Coronary artery (tissue), 2 donors: Measurements from ENCODE around the gene MMP19.
A peak's percentile ranks its signal among the peaks of the same experiment; 100 is the strongest.
"Not testable (repeated sequence)": the region's sequence is repeated elsewhere in the genome, so short reads cannot be mapped to it uniquely, and the experiment has no call there.

Experiments
- DNase-seq: peaks from one replicate; pipeline ENCODE4 v3.0.0-alpha.2; 2017; ENCODE audit warnings: low spot score
- H3K27ac ChIP-seq, 2 donors: fragments of 200-600 bp; sonication (generic); one replicate each; pipeline ENCODE4 v1.5.1; 2016 to 2019
- H3K4me3 ChIP-seq: fragments of 200-600 bp; sonication (generic); 2 replicates; pipeline ENCODE4 v1.5.1; 2016; ENCODE audit warnings: mild to moderate bottlenecking, moderate library complexity
- TF ChIP-seq, protein P1 (sequence below): fragments of 200-600 bp; sonication (generic); IDR thresholded peaks from one replicate; pipeline ENCODE4 v1.5.1; 2019; ENCODE audit warnings: antibody characterized with exemption

Gene MMP19

DNA sequence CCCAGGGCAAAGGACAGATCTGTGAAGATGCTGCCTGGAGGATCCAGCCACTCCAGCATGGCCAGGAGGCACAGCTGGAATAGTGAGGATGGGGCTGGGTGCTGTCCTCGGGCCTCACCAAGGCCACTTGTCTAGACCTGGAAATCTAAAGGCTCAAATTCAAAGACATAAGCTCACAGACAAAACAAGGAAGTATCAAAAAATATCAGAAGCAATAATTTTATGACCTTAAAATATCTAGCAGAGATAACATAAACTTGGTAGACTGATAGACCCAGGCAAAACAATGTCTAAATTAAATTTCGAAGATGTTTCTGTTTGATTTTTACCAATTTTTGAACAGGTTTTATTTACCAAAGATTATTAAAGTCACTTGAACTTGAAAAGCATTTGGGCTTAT lies 22.6 kb upstream of the MMP19 start:
- TF ChIP-seq, protein P1, sequence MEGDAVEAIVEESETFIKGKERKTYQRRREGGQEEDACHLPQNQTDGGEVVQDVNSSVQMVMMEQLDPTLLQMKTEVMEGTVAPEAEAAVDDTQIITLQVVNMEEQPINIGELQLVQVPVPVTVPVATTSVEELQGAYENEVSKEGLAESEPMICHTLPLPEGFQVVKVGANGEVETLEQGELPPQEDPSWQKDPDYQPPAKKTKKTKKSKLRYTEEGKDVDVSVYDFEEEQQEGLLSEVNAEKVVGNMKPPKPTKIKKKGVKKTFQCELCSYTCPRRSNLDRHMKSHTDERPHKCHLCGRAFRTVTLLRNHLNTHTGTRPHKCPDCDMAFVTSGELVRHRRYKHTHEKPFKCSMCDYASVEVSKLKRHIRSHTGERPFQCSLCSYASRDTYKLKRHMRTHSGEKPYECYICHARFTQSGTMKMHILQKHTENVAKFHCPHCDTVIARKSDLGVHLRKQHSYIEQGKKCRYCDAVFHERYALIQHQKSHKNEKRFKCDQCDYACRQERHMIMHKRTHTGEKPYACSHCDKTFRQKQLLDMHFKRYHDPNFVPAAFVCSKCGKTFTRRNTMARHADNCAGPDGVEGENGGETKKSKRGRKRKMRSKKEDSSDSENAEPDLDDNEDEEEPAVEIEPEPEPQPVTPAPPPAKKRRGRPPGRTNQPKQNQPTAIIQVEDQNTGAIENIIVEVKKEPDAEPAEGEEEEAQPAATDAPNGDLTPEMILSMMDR = no peak

DNA sequence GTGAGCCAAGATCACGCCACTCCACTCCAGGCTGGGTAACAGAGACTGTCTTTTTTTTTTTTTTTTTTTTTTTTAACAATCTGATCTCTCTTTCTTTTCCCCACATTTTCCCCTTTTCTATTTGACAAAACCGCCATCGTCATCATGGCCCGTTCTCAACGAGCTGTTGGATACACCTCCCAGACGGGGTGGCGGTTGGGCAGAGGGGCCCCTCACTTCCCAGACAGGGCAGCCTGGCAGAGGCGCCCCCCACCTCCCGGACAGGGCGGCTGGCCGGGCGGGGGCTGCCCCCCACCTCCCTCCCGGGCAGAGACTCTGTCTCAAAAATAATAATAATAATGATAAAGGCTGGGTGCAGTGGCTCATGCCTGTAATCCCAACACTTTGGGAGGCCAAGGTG lies 20.2 kb upstream of the MMP19 start:
- not testable (repeated sequence) for H3K27ac ChIP-seq, DNase-seq, H3K4me3 ChIP-seq

More for the DNA sequence above, 22.6 kb upstream of the MMP19 start:
- no peak for DNase-seq
- no peak overlapping the region for H3K27ac ChIP-seq
- no peak overlapping the region for H3K4me3 ChIP-seq

DNA sequence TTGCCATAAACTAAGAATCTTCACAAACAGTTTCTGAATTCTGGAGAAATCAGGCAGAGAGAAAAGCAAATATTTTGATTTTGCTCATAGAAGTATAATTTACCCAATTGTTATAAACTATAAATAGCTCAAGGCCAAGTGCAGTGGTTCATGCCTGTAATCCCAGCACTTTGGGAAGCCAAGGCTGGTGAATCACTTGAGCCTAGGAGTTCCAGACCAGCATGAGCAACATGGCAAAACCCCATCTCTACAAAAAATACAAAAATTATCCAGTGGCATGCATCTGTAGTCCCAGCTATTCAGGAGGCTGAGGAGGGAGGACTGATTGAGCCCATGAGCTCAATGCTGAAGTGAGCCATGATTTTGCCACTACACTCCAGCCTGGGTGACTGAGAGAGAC lies 19.6 kb upstream of the MMP19 start:
- Histone ChIP-seq H3K4me3 (no peak overlapping the region), H3K27ac (no peak overlapping the region)
- TF ChIP-seq, protein P1 = no peak
- DNase-seq = no peak

DNA sequence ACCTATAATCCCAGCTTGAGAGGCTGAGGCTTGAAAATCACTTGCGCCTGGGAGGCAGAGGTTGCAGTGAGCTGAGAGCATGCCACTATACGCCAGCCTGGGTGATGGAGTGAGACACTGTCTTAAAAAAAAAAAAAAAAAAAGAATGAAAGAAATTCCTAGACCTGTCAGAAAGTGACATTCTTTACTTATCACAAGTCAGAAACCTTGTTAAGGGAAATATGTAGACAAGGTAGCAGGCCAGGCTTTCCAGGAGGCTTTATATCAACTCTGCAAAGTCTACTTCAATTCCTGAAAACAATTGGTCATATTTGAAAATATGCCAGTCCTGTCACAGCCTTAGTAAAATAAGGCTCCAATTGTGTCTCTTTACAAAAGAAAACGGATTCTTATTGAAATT lies 19.1 kb upstream of the MMP19 start:
- Histone ChIP-seq H3K4me3 (no peak overlapping the region), H3K27ac (no peak overlapping the region)
- TF ChIP-seq, protein P1 = no peak
- no peak for DNase-seq

DNA sequence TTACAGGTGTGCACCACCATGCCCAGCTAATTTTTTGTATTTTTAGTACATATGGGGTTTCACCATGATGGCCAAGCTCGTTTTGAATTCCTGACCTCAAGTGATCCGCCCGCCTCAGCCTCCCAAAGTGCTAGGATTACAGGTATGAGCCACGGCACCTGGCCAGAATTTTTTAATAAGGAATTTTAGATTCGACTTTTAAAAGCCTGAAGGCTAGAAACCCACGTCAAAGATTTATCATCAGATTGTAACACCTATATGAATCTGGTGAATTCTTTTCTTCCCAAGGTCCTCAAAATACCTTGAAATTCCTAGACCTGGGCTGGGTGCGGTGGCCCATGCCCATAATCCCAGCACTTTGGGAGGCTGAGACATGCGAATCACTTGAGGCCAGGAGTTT lies 18.7 kb upstream of the MMP19 start:
- no peak overlapping the region for H3K27ac ChIP-seq
- H3K4me3 ChIP-seq = no peak overlapping the region
- DNase-seq = no peak
- TF ChIP-seq, protein P1 = no peak

DNA sequence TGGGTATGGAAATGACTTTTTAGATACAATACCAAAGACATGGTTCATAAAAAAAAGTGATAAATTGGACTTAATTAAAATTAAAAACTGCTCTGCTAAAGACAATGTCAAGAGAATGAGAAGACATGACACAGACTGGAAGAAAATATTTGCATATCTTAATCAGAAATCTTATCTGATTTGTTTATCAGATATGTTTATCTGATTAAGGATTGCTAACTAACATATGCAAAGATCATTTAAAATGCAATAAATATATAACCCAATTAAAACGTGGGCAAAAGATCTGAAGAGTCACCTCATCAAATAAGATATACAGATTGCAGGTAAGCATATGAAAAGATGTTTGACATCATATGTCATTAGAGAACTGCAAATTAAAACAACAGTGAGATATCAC lies 10.0 kb upstream of the MMP19 start:
- TF ChIP-seq, protein P1 = no peak
- no peak overlapping the region for H3K4me3 ChIP-seq
- no peak for DNase-seq
- H3K27ac ChIP-seq = no peak overlapping the region

DNA sequence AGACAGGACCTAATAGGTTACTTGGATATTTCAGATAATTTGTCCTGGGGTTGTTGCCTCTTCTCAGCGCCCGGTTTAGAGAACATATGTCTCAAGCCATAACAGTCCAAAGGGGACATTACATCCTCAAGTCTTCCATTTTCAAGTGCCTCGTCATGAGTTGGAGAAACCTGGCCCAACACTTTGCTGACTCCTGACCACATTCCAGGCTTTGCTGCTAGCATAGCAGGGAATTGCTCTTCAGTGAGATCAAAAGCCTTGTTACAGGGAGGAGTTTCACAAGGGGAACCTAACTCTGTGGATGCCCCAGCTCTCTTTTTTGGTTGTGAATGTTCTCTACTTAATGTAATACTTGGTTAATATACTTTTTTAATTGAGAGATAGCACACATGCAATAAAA lies 8.2 kb upstream of the MMP19 start:
- TF ChIP-seq, protein P1 = no peak
- DNase-seq = no peak
- Histone ChIP-seq H3K27ac (peak overlapping the region in 1 of 2 donors; percentile 56), H3K4me3 (no peak overlapping the region)

DNA sequence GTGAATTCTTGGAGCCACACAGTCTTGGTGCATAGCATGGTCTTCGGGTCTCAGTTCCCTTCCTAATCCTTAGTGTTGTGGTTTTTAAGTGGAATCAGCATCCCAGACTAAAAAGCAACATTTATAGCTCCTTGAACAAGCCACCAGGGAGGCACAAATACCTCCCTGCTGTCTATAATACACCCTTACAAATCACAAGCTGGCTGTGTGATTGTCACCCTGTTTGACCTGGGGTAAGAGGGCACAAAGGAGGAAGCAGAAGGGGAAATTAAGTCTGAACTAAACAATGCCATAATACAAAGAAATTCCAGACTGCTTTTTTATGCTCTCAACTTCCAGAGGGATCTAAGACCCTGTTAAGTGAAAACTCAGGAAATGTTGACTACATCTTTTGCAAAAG lies 7.7 kb upstream of the MMP19 start:
- no peak overlapping the region for H3K4me3 ChIP-seq
- H3K27ac ChIP-seq = peak overlapping the region in 1 of 2 donors; percentile 56
- DNase-seq = no peak
- TF ChIP-seq, protein P1 = no peak
